Panc1 (cell line): Measurements from ENCODE around the gene CBS. TPM values are rescaled to one million over a fixed set of nuclear protein-coding genes. Genes with fewer than 3 reads are reported as not detected.

Experiments used
- ATAC-seq: fragments of 200-7000 bp; cut with Tn5 transposase; 2 replicates; pipeline ENCODE4 v1.9.1; 2020; ENCODE audit warnings: mild to moderate bottlenecking, moderate library complexity
- BruUV-seq: library from RNA; stranded (reverse); fragments of 400-500 nt; replicated peaks from 2 replicates; lab custom pipeline; 2021; lab: Mats Ljungman, UMichigan
- CTCF ChIA-PET: fragments of 300-600 bp; sonication (Branson Sonifier 250); formaldehyde crosslinking; loops from one replicate; lab custom pipeline; 2022; ENCODE audit warnings: antibody characterized with exemption; lab: Charles Lee
- POLR2A ChIA-PET: fragments of 300-600 bp; sonication (Branson Sonifier 250); formaldehyde crosslinking; loops from one replicate; lab custom pipeline; 2022; ENCODE audit warnings: antibody characterized with exemption; lab: Charles Lee
- DNase-seq: peaks from one replicate; pipeline ENCODE4 v3.0.0-alpha.2; 2010; ENCODE audit warnings: low read depth, low spot score
- H3K27ac ChIP-seq: 2 replicates; pipeline ENCODE4 v1.5.1; 2011; ENCODE audit warnings: mild to moderate bottlenecking, low read length, inconsistent platforms
- H3K27me3 ChIP-seq: fragments of 200-500 bp; sonication (Bioruptor generic); 2 replicates; pipeline ENCODE4 v1.6.0; 2014; ENCODE audit warnings: low read length, inconsistent platforms; ENCODE audit not compliant: control insufficient read depth, insufficient read depth
- H3K36me3 ChIP-seq: fragments of 200-500 bp; sonication (Bioruptor generic); 2 replicates; pipeline ENCODE4 v1.5.1; 2014; ENCODE audit warnings: inconsistent platforms, mild to moderate bottlenecking, low read length, moderate library complexity; ENCODE audit not compliant: control insufficient read depth, insufficient read depth
- H3K4me1 ChIP-seq: 2 replicates; pipeline ENCODE4 v1.5.1; 2011; ENCODE audit warnings: inconsistent platforms, mild to moderate bottlenecking, low read length, moderate library complexity; ENCODE audit not compliant: control insufficient read depth, insufficient read depth
- H3K4me3 ChIP-seq, 2 experiments: 2 replicates each; pipeline ENCODE4 v1.5.1; 2011 to 2012; ENCODE audit warnings: low read depth in 2 of 2, low read length in 2 of 2, mild to moderate bottlenecking in 2 of 2, inconsistent platforms in 1 of 2, moderate library complexity in 1 of 2
- H3K9me3 ChIP-seq: fragments of 200-500 bp; sonication (Bioruptor generic); 2 replicates; pipeline ENCODE4 v1.5.1; 2014; ENCODE audit warnings: low read depth, mild to moderate bottlenecking, inconsistent platforms, low read length, moderate library complexity; ENCODE audit not compliant: control insufficient read depth, insufficient read depth
- CTCF ChIP-seq: fragments of 450-650 bp; IDR thresholded peaks from 2 replicates; pipeline ENCODE4 v1.5.1; 2017; ENCODE audit warnings: mild to moderate bottlenecking
- POLR2AphosphoS5 ChIP-seq: IDR thresholded peaks from 2 replicates; pipeline ENCODE4 v1.6.1; 2012; ENCODE audit warnings: mild to moderate bottlenecking, low read depth, low read length, moderate library complexity
- SIN3A ChIP-seq: IDR thresholded peaks from 2 replicates; pipeline ENCODE4 v1.6.1; 2012; ENCODE audit warnings: low read depth, mild to moderate bottlenecking, low read length, moderate library complexity, borderline replicate concordance; ENCODE audit not compliant: insufficient read depth
- TCF7L2 ChIP-seq: IDR thresholded peaks from 2 replicates; pipeline ENCODE4 v1.6.1; 2011; ENCODE audit warnings: mild to moderate bottlenecking, low read depth, low read length, inconsistent platforms
- in situ Hi-C: cut with HindIII; loops from 2 replicates; pipeline ENCODE4 v1.10.0; 2016; ENCODE audit warnings: low sequenced_read_pairs, low pct_unique_long_range_greater_than_20kb
- intact Hi-C: fragments of 100-400 bp; cut with micrococcal nuclease; formaldehyde crosslinking; loops from one replicate; pipeline ENCODE4 v1.10.0; 2022; ENCODE audit not compliant: unreplicated experiment
- total RNA-seq: library from RNA; stranded (reverse); gene quantifications from one replicate; pipeline ENCODE4 v1.2.1, GENCODE V29; 2021; ENCODE audit not compliant: unreplicated experiment
- TF ChIP-seq, protein P1 (sequence below), 2 experiments: IDR thresholded peaks; 2 replicates each; pipeline ENCODE4 v1.6.1; 2011 to 2012; ENCODE audit warnings: low read depth in 2 of 2, control low read depth in 1 of 2, low read length in 1 of 2, mild to moderate bottlenecking in 1 of 2, moderate library complexity in 1 of 2; ENCODE audit not compliant: insufficient read depth in 1 of 2

The CBS gene
- total RNA-seq, 1 experiment from 2014 or later, result 62.5 TPM

GRCh38 chr21:43021756-43022600 lies 53.7 kb downstream of the CBS start:
- DNase-seq (no peak), ATAC-seq (no peak)
- Histone ChIP-seq H3K9me3 (no peaks in the 10 kb centered on the region), H3K36me3 (no peaks in the 10 kb centered on the region; the same call in 1 of the 2 replicates), H3K4me3 (no peak overlapping the region), H3K27me3 (no peaks in the 10 kb centered on the region), H3K4me1 (0 out of 2 replicates have a peak, but pooled peaks cover 5% of the 10 kb centered on the region), H3K27ac (no peak overlapping the region)
- TF ChIP-seq TCF7L2 (no peak), CTCF (no peak), POLR2AphosphoS5 (no peak), SIN3A (no peak)
- TF ChIP-seq, protein P1, sequence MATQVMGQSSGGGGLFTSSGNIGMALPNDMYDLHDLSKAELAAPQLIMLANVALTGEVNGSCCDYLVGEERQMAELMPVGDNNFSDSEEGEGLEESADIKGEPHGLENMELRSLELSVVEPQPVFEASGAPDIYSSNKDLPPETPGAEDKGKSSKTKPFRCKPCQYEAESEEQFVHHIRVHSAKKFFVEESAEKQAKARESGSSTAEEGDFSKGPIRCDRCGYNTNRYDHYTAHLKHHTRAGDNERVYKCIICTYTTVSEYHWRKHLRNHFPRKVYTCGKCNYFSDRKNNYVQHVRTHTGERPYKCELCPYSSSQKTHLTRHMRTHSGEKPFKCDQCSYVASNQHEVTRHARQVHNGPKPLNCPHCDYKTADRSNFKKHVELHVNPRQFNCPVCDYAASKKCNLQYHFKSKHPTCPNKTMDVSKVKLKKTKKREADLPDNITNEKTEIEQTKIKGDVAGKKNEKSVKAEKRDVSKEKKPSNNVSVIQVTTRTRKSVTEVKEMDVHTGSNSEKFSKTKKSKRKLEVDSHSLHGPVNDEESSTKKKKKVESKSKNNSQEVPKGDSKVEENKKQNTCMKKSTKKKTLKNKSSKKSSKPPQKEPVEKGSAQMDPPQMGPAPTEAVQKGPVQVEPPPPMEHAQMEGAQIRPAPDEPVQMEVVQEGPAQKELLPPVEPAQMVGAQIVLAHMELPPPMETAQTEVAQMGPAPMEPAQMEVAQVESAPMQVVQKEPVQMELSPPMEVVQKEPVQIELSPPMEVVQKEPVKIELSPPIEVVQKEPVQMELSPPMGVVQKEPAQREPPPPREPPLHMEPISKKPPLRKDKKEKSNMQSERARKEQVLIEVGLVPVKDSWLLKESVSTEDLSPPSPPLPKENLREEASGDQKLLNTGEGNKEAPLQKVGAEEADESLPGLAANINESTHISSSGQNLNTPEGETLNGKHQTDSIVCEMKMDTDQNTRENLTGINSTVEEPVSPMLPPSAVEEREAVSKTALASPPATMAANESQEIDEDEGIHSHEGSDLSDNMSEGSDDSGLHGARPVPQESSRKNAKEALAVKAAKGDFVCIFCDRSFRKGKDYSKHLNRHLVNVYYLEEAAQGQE (IDR thresholded peaks at IDR 0.05; ENCODE audit: insufficient read depth in 1 of 2, low read depth in 2 of 2, low read length in 1 of 2), result no peak
- no TSS peak for BruUV-seq
- ChIA-PET POLR2A (no interaction called here), CTCF (no interaction called here)
- intact Hi-C loops (no loop called here), in situ Hi-C loops (no loop called here)

GRCh38 chr21:43021191-43021590 lies 54.4 kb downstream of the CBS start:
- ATAC-seq (no peak), DNase-seq (no peak)
- no TSS peak for BruUV-seq
- in situ Hi-C loops (no loop called here), intact Hi-C loops (no loop called here)
- POLR2A ChIA-PET, result no interaction called here
- Histone ChIP-seq H3K27me3 (no peaks in the 10 kb centered on the region), H3K4me3 (no peak overlapping the region), H3K9me3 (no peaks in the 10 kb centered on the region), H3K4me1 (0 out of 2 replicates have a peak, but pooled peaks cover 5% of the 10 kb centered on the region), H3K27ac (no peak overlapping the region), H3K36me3 (no peaks in the 10 kb centered on the region; the same call in 1 of the 2 replicates)
- CTCF ChIA-PET, result no interaction called here
- TF ChIP-seq TCF7L2, result no peak
- no peak for TF ChIP-seq SIN3A
- TF ChIP-seq POLR2AphosphoS5, result no peak
- TF ChIP-seq, protein P1 (IDR thresholded peaks at IDR 0.05; ENCODE audit: insufficient read depth in 1 of 2, low read depth in 2 of 2, low read length in 1 of 2), result no peak
- TF ChIP-seq CTCF, result no peak
